ENCODE measurements around the gene PTPA.

DNA sequence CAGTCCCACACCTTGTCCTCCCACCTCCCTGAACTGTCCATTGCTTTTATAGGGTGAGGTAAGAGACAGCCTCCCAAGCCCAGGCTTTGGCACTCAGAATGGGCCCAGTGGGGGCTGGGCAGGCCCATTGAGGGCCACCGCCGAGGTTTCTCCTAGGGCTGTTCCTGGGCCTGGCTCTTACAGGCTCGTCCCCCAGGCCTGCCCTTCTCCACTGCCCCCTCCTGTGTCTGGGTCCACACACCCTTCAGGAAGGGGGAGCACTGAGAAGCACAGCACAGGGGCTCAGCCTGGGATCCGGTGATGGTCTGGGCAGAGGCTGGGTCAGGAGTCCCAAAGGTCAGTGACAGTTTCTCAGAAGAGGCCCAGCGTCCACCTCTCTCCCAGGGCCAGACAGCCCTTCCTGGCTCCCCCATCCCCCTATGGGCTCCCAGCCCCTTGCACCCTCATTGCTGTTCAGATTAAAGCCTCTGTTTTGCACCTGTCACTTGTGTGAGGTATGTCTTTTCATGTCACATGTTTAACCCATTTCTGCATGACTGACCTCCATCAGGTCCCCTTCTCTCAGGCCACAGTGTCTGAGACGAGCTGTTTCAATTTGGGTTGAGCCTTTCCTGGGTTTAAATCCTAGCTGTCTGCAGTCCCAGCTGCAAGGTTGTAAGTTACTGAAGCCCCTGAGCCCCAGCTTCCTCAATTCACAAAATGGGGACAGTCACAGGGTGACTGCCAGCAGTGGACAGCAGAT is 37.4 kb downstream of the PTPA start:
- no peak for TF ChIP-seq SUZ12 (IDR thresholded peaks at IDR 0.05; ENCODE audit: extremely low read depth, insufficient read depth, insufficient read length)
- TF ChIP-seq YY1 (IDR thresholded peaks at IDR 0.05; ENCODE audit: insufficient read depth, insufficient read length) = no peak
